Liver (tissue), 9 donors: ENCODE results near the gene DHX35. TPM values are rescaled to one million over a fixed set of nuclear protein-coding genes. Genes with fewer than 3 reads are reported as not detected.

Experiments used
- DNase-seq: peaks from one replicate; pipeline ENCODE4 v3.0.0-alpha.2; 2017; ENCODE audit warnings: low spot score
- H3K27ac ChIP-seq, 2 donors: one replicate each; pipeline ENCODE4 v1.7.0; 2013; ENCODE audit warnings: inconsistent platforms in 2 of 2, low read length in 2 of 2, control low read depth in 1 of 2, low read depth in 1 of 2, mild to moderate bottlenecking in 1 of 2
- H3K27me3 ChIP-seq, 4 donors: one replicate each; pipeline versions ENCODE4 v1.6.1 to v1.7.0; 2013; ENCODE audit warnings: low read length in 3 of 4, inconsistent platforms in 1 of 4, mild to moderate bottlenecking in 1 of 4, moderate library complexity in 1 of 4; ENCODE audit not compliant: control insufficient read depth in 4 of 4, insufficient read depth in 4 of 4
- H3K36me3 ChIP-seq, 4 donors: one replicate each; pipeline versions ENCODE4 v1.6.1 to v1.7.0; 2013; ENCODE audit warnings: low read length in 3 of 4, mild to moderate bottlenecking in 3 of 4, low read depth in 1 of 4, moderate library complexity in 1 of 4; ENCODE audit not compliant: control insufficient read depth in 4 of 4, insufficient read depth in 3 of 4
- H3K4me1 ChIP-seq, 4 donors: one replicate each; pipeline versions ENCODE4 v1.6.1 to v1.7.0; 2013; ENCODE audit warnings: low read length in 3 of 4, mild to moderate bottlenecking in 3 of 4, moderate library complexity in 1 of 4; ENCODE audit not compliant: control insufficient read depth in 4 of 4, insufficient read depth in 4 of 4
- H3K4me3 ChIP-seq, 3 donors: one replicate each; pipeline versions ENCODE4 v1.6.1 to v1.7.0; 2013; ENCODE audit warnings: low read length in 3 of 3, control low read depth in 1 of 3, low read depth in 1 of 3, mild to moderate bottlenecking in 1 of 3
- H3K9ac ChIP-seq, 2 donors: one replicate each; pipeline ENCODE4 v1.7.0; 2013; ENCODE audit warnings: low read length in 2 of 2, mild to moderate bottlenecking in 2 of 2, moderate library complexity in 2 of 2, control low read depth in 1 of 2, low read depth in 1 of 2
- H3K9me3 ChIP-seq, 4 donors: one replicate each; pipeline versions ENCODE4 v1.6.1 to v1.7.0; 2013; ENCODE audit warnings: low read length in 3 of 4; ENCODE audit not compliant: control insufficient read depth in 4 of 4
- EGR1 ChIP-seq, 2 donors: IDR thresholded peaks; 2 replicates each; pipeline ENCODE4 v1.6.1; 2016 to 2018; ENCODE audit warnings: antibody characterized with exemption in 2 of 2, low read depth in 2 of 2
- FOXA2 ChIP-seq: IDR thresholded peaks from 2 replicates; pipeline ENCODE4 v1.6.1; 2016; ENCODE audit warnings: antibody characterized with exemption
- GABPA ChIP-seq, 2 donors: IDR thresholded peaks in 1 of 2; conservative IDR thresholded peaks in 1 of 2; 2 replicates each; pipeline ENCODE4 v1.6.1; 2016; ENCODE audit warnings: antibody characterized with exemption in 2 of 2, mild to moderate bottlenecking in 1 of 2, moderate library complexity in 1 of 2
- HNF4A ChIP-seq, 2 donors: conservative IDR thresholded peaks; 2 replicates each; pipeline ENCODE4 v1.6.1; 2016; ENCODE audit warnings: antibody characterized with exemption in 2 of 2, mild to moderate bottlenecking in 2 of 2
- HNF4G ChIP-seq: IDR thresholded peaks from 2 replicates; pipeline ENCODE4 v1.6.1; 2016; ENCODE audit warnings: antibody characterized with exemption
- JUND ChIP-seq, 2 donors: IDR thresholded peaks; 2 replicates each; pipeline ENCODE4 v1.6.1; 2016; ENCODE audit warnings: antibody characterized with exemption in 2 of 2
- NR2F2 ChIP-seq: IDR thresholded peaks from 2 replicates; pipeline ENCODE4 v1.6.1; 2016; ENCODE audit warnings: antibody characterized with exemption
- RAD21 ChIP-seq, 2 donors: IDR thresholded peaks; 2 replicates each; pipeline ENCODE4 v1.6.1; 2016; ENCODE audit warnings: antibody characterized with exemption in 2 of 2, mild to moderate bottlenecking in 2 of 2
- TAF1 ChIP-seq: conservative IDR thresholded peaks from 2 replicates; pipeline ENCODE4 v1.6.1; 2016; ENCODE audit warnings: antibody characterized with exemption, mild to moderate bottlenecking
- YY1 ChIP-seq: IDR thresholded peaks from 2 replicates; pipeline ENCODE4 v1.6.1; 2016; ENCODE audit warnings: antibody characterized with exemption, mild to moderate bottlenecking
- ZBTB33 ChIP-seq: IDR thresholded peaks from 2 replicates; pipeline ENCODE4 v1.6.1; 2016; ENCODE audit warnings: antibody characterized with exemption
- WGBS: extraction: QIAGEN DNeasy Blood & Tissue Kit; methylation state at CpG from one replicate; pipeline ENCODE4 v1.1.7; 2013; 5-methylcytosine and 5-hydroxymethylcytosine counted together
- polyA plus RNA-seq, 2 donors: library from polyadenylated mRNA; stranded (reverse) in 1 of 2; unstranded in 1 of 2; fragments of 200-250 nt in 1 of 2; fragments of >200 nt in 1 of 2; fragmentation: Nextera tagmentation in 1 of 2; extraction: Ambion mirVana in 1 of 2; gene quantifications; one replicate each; pipeline versions ENCODE4 v1.2.1 to v1.2.3, GENCODE V29; 2013 to 2015
- total RNA-seq, 2 donors: library from RNA; depleted of rRNA; stranded (reverse); fragments of >200 nt; gene quantifications; one replicate each; pipeline ENCODE4 v1.2.3, GENCODE V29; 2014
- TF ChIP-seq, protein P1 (sequence below): IDR thresholded peaks from 2 replicates; pipeline ENCODE4 v1.6.1; 2016; ENCODE audit warnings: antibody characterized with exemption
- donor health status: healthy.
- donor health status: healthy.
- donor health status: healthy.
- donor health status: healthy.
- donor health status: healthy.

Gene DHX35
- total and polyA plus RNA-seq, 4 donors: 2.7 to 10.6 (median 4.8) TPM

- no peak for TF ChIP-seq ZBTB33
Measured at GRCh38 chr20:38926142-38926933, 35.8 kb upstream of the DHX35 start, which contains the start of gene FAM83D (continued).

- no peak for DNase-seq
- WGBS: 12% methylated on average over 27 of the region's 27 CpGs
- peak overlapping the region; percentile 49 to 60 (median 51) for H3K4me3 ChIP-seq
- H3K27ac ChIP-seq: no peak overlapping the region
- H3K4me1 ChIP-seq: peaks cover 2 to 17% (median 9%) of the 10 kb centered on the region in 4 donors
- TF ChIP-seq FOXA2: no peak
- TF ChIP-seq, protein P1, sequence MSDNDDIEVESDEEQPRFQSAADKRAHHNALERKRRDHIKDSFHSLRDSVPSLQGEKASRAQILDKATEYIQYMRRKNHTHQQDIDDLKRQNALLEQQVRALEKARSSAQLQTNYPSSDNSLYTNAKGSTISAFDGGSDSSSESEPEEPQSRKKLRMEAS: no peak
- TF ChIP-seq HNF4A (conservative IDR thresholded peaks at IDR 0.05): no peak
- TF ChIP-seq HNF4G: no peak
- no peak for TF ChIP-seq JUND (IDR thresholded peaks at IDR 0.05)
- no peak for TF ChIP-seq RAD21 (IDR thresholded peaks at IDR 0.05)
- no peak for TF ChIP-seq YY1
- no peak for TF ChIP-seq ZBTB33
- TF ChIP-seq EGR1 (IDR thresholded peaks at IDR 0.05; ENCODE audit: low read depth in 2 of 2): no peak
- TF ChIP-seq GABPA (IDR thresholded peaks at IDR 0.05 in 1 of 2, conservative IDR thresholded peaks at IDR 0.05 in 1 of 2): no peak
- TF ChIP-seq TAF1: no peak
- TF ChIP-seq NR2F2: no peak
- no peaks in the 10 kb centered on the region for H3K9me3 ChIP-seq
- no peaks in the 10 kb centered on the region for H3K36me3 ChIP-seq
- H3K27me3 ChIP-seq: no peaks in the 10 kb centered on the region
- no peak overlapping the region for H3K9ac ChIP-seq
Measured at GRCh38 chr20:38926934-38927616, 35.1 kb upstream of the DHX35 start.

DNA sequence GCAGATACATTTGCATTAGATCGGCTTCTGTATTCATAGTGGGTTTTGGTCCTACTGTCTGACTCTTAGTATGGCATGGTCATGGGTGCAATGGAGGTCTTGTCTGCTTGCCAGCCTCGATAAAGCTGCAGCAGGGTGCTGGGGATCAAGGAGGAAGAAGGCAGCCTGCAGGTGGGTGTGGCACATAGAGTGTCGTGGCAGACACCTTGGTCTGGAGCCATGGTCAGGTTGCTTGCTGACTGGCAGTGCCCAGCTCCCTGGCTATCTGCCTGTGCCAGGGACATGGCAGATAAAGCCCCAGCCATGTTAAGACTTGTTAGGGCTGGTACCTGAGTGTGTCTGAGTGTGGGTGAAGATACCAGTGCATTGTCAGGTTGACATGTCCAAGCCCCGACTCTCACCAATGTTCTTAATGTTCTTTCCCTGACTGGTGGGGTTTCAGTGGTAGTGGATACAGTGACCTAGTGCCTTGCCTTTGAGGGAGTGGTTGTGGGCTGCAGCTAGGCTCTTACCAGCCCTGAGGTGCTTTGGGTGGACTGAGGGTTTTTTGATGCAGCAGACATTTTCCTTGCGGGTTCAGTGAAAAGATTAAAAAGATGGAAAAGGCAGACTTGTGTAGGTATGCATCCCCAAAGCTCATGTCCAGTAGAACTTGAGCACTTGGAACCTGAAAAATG lies 34.1 kb upstream of the DHX35 start:
- Histone ChIP-seq H3K27me3 (no peaks in the 10 kb centered on the region), H3K9ac (no peak overlapping the region), H3K9me3 (no peaks in the 10 kb centered on the region), H3K4me1 (peaks cover 2 to 17% (median 9%) of the 10 kb centered on the region in 4 donors), H3K36me3 (no peaks in the 10 kb centered on the region), H3K27ac (no peak overlapping the region), H3K4me3 (no peak overlapping the region)
- TF ChIP-seq NR2F2: no peak
- WGBS: 70% methylated on average over 5 of the region's 5 CpGs
- DNase-seq: peak; percentile 56
